ENCODE measurements around the gene PLS1.

Gene PLS1

GRCh38 chr3:142663865-142664264, 67.7 kb downstream of the PLS1 start:
- peaks cover 7% of the 10 kb centered on the region; the same call in 1 of the 2 replicates for H3K36me3 ChIP-seq (ENCODE audit: insufficient read depth, low read length)
- H3K79me2 ChIP-seq (ENCODE audit: insufficient read depth, low read length) = no peaks in the 10 kb centered on the region
- DNase-seq = no peak
- H3K4me2 ChIP-seq (ENCODE audit: insufficient read depth, low read length) = no peak overlapping the region
- no peak overlapping the region for H2AFZ ChIP-seq (ENCODE audit: low read depth, low read length)
- no peak overlapping the region for H3K9ac ChIP-seq (ENCODE audit: low read depth, low read length)
- TF ChIP-seq CTCF (IDR thresholded peaks at IDR 0.05; ENCODE audit: borderline replicate concordance, extremely low read depth, low read length, poor library complexity, severe bottlenecking) (no peak), EZH2 (IDR thresholded peaks at IDR 0.05; ENCODE audit: borderline replicate concordance, low read depth, low read length, severe bottlenecking) (no peak)
- no peaks in the 10 kb centered on the region for H3K9me3 ChIP-seq (ENCODE audit: insufficient read depth, low read length, severe bottlenecking)
- H4K20me1 ChIP-seq (ENCODE audit: insufficient read depth, low read length) = no peaks in the 10 kb centered on the region
- peaks cover 9% of the 10 kb centered on the region for H3K4me1 ChIP-seq (ENCODE audit: insufficient read depth, low read length)
- H3K4me3 ChIP-seq (ENCODE audit: low read depth in 1 of 2, low read length in 2 of 2) = no peak overlapping the region
- no peaks in the 10 kb centered on the region for H3K27me3 ChIP-seq (ENCODE audit: insufficient read depth, low read length, poor library complexity)
- H3K27ac ChIP-seq (ENCODE audit: low read length) = no peak overlapping the region
- no peak for ATAC-seq (ENCODE audit: insufficient read depth, low read depth)

- Histone ChIP-seq H4K20me1 (ENCODE audit: insufficient read depth, low read length) (no peaks in the 10 kb centered on the region), H3K36me3 (ENCODE audit: insufficient read depth, low read length) (peaks cover 7% of the 10 kb centered on the region; the same call in 1 of the 2 replicates), H3K27ac (ENCODE audit: low read length) (no peak overlapping the region), H3K9me3 (ENCODE audit: insufficient read depth, low read length, severe bottlenecking) (no peaks in the 10 kb centered on the region), H3K27me3 (ENCODE audit: insufficient read depth, low read length, poor library complexity) (no peaks in the 10 kb centered on the region), H3K79me2 (ENCODE audit: insufficient read depth, low read length) (no peaks in the 10 kb centered on the region), H3K4me1 (ENCODE audit: insufficient read depth, low read length) (peaks cover 9% of the 10 kb centered on the region), H3K4me3 (ENCODE audit: low read depth in 1 of 2, low read length in 2 of 2) (no peak overlapping the region), H2AFZ (ENCODE audit: low read depth, low read length) (no peak overlapping the region), H3K4me2 (ENCODE audit: insufficient read depth, low read length) (no peak overlapping the region), H3K9ac (ENCODE audit: low read depth, low read length) (no peak overlapping the region)
- no peak for DNase-seq
- no peak for ATAC-seq (ENCODE audit: insufficient read depth, low read depth)
- TF ChIP-seq CTCF (IDR thresholded peaks at IDR 0.05; ENCODE audit: borderline replicate concordance, extremely low read depth, low read length, poor library complexity, severe bottlenecking) (no peak), EZH2 (IDR thresholded peaks at IDR 0.05; ENCODE audit: borderline replicate concordance, low read depth, low read length, severe bottlenecking) (no peak)
Measured at GRCh38 chr3:142664311-142664710, 68.1 kb downstream of the PLS1 start.

- ATAC-seq (ENCODE audit: insufficient read depth, low read depth) (no peak), DNase-seq (no peak)
- peaks cover 9% of the 10 kb centered on the region for H3K4me1 ChIP-seq (ENCODE audit: insufficient read depth, low read length)
- H3K4me2 ChIP-seq (ENCODE audit: insufficient read depth, low read length) = no peak overlapping the region
- no peaks in the 10 kb centered on the region for H4K20me1 ChIP-seq (ENCODE audit: insufficient read depth, low read length)
- H3K27ac ChIP-seq (ENCODE audit: low read length) = no peak overlapping the region
- H3K27me3 ChIP-seq (ENCODE audit: insufficient read depth, low read length, poor library complexity) = no peaks in the 10 kb centered on the region
- no peak overlapping the region for H3K4me3 ChIP-seq (ENCODE audit: low read depth in 1 of 2, low read length in 2 of 2)
- H2AFZ ChIP-seq (ENCODE audit: low read depth, low read length) = no peak overlapping the region
- H3K9me3 ChIP-seq (ENCODE audit: insufficient read depth, low read length, severe bottlenecking) = no peaks in the 10 kb centered on the region
- no peak overlapping the region for H3K9ac ChIP-seq (ENCODE audit: low read depth, low read length)
- TF ChIP-seq EZH2 (IDR thresholded peaks at IDR 0.05; ENCODE audit: borderline replicate concordance, low read depth, low read length, severe bottlenecking) (no peak), CTCF (IDR thresholded peaks at IDR 0.05; ENCODE audit: borderline replicate concordance, extremely low read depth, low read length, poor library complexity, severe bottlenecking) (no peak)
- peaks cover 7% of the 10 kb centered on the region; the same call in 1 of the 2 replicates for H3K36me3 ChIP-seq (ENCODE audit: insufficient read depth, low read length)
- no peaks in the 10 kb centered on the region for H3K79me2 ChIP-seq (ENCODE audit: insufficient read depth, low read length)
Measured at GRCh38 chr3:142664819-142665218, 68.6 kb downstream of the PLS1 start.

- no peak for DNase-seq
- Histone ChIP-seq H3K9ac (ENCODE audit: low read depth, low read length) (no peak overlapping the region), H2AFZ (ENCODE audit: low read depth, low read length) (no peak overlapping the region), H4K20me1 (ENCODE audit: insufficient read depth, low read length) (no peaks in the 10 kb centered on the region), H3K4me1 (ENCODE audit: insufficient read depth, low read length) (no peaks in the 10 kb centered on the region), H3K4me2 (ENCODE audit: insufficient read depth, low read length) (no peak overlapping the region), H3K27me3 (ENCODE audit: insufficient read depth, low read length, poor library complexity) (no peaks in the 10 kb centered on the region), H3K36me3 (ENCODE audit: insufficient read depth, low read length) (peaks cover 23% of the 10 kb centered on the region; the same call in 1 of the 2 replicates), H3K79me2 (ENCODE audit: insufficient read depth, low read length) (no peaks in the 10 kb centered on the region), H3K9me3 (ENCODE audit: insufficient read depth, low read length, severe bottlenecking) (no peaks in the 10 kb centered on the region), H3K4me3 (ENCODE audit: low read depth in 1 of 2, low read length in 2 of 2) (no peak overlapping the region), H3K27ac (ENCODE audit: low read length) (no peak overlapping the region)
- TF ChIP-seq EZH2 (IDR thresholded peaks at IDR 0.05; ENCODE audit: borderline replicate concordance, low read depth, low read length, severe bottlenecking) (no peak), CTCF (IDR thresholded peaks at IDR 0.05; ENCODE audit: borderline replicate concordance, extremely low read depth, low read length, poor library complexity, severe bottlenecking) (no peak)
- no peak for ATAC-seq (ENCODE audit: insufficient read depth, low read depth)
Measured at GRCh38 chr3:142670120-142670519, 73.9 kb downstream of the PLS1 start.
